C4-2B (cell line): Measurements from ENCODE around the gene FAM76A.
A peak's percentile ranks its signal among the peaks of the same experiment; 100 is the strongest.

Source experiments
- H3K27ac ChIP-seq: fragments of 450-650 bp; 2 replicates; pipeline ENCODE4 v1.5.1; 2017
- ZFX ChIP-seq: fragments of 450-650 bp; IDR thresholded peaks from 2 replicates; pipeline ENCODE4 v1.6.1; 2017
- TF ChIP-seq, protein P1 (sequence below): fragments of 450-650 bp; conservative IDR thresholded peaks from 2 replicates; pipeline ENCODE4 v1.5.1; 2017; ENCODE audit warnings: mild to moderate bottlenecking

Gene FAM76A

DNA sequence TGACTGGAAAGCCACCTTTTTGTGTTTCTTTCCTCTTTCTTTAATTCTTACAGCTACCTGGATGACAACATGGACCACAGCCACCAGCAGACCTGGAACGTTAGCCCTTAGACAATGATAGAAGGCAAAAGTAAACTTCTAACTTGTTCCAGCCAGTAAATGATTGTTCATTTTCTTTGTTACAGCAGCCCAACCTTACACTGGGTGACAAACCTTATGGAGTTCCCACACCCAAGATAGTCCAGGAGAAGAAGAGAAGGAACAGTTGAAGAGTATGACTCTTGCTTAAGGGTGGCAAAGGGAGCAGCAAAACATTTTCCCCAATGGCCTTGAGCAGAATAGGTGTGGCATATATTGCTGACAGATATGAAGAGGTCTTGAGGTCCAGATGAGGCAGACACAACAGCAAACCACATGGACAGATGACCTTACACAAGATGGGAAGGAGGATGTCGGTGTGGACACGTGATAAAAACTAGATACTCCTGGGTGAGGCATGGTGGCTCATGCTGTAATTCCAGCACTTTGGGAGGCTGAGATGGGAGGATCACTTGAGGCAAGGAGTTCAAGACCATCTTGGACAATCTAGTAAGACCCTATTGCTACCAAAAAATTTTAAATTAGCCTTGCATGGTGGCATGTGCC, 11.8 kb upstream of the FAM76A start:
- no peak overlapping the region for H3K27ac ChIP-seq
- TF ChIP-seq ZFX, result no peak
- TF ChIP-seq, protein P1, sequence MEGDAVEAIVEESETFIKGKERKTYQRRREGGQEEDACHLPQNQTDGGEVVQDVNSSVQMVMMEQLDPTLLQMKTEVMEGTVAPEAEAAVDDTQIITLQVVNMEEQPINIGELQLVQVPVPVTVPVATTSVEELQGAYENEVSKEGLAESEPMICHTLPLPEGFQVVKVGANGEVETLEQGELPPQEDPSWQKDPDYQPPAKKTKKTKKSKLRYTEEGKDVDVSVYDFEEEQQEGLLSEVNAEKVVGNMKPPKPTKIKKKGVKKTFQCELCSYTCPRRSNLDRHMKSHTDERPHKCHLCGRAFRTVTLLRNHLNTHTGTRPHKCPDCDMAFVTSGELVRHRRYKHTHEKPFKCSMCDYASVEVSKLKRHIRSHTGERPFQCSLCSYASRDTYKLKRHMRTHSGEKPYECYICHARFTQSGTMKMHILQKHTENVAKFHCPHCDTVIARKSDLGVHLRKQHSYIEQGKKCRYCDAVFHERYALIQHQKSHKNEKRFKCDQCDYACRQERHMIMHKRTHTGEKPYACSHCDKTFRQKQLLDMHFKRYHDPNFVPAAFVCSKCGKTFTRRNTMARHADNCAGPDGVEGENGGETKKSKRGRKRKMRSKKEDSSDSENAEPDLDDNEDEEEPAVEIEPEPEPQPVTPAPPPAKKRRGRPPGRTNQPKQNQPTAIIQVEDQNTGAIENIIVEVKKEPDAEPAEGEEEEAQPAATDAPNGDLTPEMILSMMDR, result no peak

DNA sequence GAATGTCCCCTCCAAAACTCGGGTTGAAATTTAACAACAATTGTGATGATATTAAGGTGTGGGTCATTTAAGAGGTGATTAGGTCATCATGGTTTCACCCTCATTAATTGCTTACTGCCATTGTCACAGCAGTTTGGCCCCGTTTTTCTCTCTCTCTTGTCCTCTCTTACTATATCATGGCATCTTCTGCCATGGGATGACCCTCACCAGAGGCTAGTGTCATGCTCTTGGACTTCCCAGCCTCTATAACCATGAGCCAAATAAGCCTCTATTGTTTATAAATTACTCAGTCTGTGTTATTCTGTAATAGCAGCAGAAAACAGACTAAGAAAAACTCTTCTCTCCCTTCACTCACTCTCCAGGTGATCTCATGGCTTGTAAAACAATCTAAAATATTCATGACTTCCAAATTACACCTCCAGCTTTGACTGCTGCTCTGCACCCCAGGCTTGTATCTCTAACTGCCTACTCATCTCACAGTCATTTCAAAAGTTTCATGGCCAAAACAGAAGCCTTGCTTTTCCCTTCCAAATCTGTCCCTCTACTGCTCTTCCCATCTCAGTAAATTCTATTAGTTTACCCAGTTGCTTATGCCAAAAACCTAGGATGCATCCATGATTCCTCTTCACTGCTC, 9.4 kb upstream of the FAM76A start:
- no peak for TF ChIP-seq ZFX
- TF ChIP-seq, protein P1, result no peak

DNA sequence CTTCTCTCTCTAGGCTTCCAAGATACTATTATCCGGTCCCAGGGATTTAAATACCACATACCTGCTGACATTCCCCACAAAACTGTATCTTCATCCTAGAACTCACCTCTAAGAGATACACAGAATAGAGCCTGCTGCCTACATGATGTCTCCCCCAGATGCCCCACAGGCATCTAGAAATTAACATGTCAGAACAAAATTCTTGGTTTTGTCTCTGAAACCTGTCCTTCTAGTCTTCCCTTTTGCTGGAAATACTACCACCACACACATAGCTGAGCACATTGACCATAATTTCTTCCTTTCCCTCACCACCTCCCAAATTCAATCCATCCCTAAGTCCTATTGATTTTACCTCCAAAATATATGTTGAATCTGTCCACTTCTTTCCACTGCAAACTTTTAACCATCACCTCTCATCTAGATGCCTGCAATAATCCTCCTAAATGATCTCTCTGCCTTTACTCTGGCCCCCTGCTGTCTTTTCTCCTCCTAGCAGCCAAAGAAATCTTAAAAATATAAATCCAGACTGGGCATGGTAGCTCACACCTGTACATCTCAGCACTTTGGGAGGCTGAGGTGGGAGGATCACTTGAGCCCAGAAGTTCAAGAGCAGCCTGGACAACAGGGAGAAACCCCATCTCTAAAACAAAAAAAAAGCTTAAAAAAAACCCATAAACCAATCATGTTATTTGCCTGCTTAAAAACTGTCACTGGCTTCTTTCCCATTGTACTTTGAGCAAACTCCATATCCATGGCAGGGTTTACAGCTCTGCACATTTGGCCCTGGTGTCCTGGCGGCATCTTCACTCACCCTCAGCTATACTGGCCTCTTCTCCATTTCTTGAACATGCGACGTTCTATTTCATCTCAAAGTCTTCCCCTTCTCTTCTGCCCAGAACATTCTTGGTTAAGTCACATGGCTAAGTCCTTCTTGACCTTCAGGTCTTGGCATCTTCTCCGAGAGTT, 6.2 kb upstream of the FAM76A start:
- no peak overlapping the region for H3K27ac ChIP-seq
- TF ChIP-seq, protein P1, result peak; percentile 30
- no peak for TF ChIP-seq ZFX

More for the DNA sequence above, 9.4 kb upstream of the FAM76A start:
- H3K27ac ChIP-seq, result no peak overlapping the region

DNA sequence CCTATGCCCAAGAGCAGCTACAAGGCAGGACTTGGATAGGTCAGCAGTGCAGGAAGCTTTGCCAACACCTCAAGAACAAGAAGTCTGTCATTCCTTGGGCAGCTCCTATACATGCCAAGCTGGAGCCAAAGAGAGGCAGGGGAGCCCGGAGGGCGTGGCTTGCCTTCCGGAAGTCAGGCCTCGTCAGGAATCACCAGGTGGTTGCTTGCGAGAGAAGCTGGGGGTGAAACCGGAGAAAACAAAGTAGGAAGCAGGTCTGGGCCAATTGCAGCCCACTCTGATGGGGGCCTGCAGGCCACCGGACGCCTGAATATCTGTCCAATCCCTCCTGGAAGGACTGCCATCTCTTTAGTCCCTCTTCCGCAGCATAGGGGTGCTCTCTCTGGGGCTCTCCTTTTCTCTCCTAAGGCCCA, 794 bp upstream of the FAM76A start:
- H3K27ac ChIP-seq, result peak overlapping the region; percentile 85
- no peak for TF ChIP-seq ZFX
- TF ChIP-seq, protein P1, result no peak

DNA sequence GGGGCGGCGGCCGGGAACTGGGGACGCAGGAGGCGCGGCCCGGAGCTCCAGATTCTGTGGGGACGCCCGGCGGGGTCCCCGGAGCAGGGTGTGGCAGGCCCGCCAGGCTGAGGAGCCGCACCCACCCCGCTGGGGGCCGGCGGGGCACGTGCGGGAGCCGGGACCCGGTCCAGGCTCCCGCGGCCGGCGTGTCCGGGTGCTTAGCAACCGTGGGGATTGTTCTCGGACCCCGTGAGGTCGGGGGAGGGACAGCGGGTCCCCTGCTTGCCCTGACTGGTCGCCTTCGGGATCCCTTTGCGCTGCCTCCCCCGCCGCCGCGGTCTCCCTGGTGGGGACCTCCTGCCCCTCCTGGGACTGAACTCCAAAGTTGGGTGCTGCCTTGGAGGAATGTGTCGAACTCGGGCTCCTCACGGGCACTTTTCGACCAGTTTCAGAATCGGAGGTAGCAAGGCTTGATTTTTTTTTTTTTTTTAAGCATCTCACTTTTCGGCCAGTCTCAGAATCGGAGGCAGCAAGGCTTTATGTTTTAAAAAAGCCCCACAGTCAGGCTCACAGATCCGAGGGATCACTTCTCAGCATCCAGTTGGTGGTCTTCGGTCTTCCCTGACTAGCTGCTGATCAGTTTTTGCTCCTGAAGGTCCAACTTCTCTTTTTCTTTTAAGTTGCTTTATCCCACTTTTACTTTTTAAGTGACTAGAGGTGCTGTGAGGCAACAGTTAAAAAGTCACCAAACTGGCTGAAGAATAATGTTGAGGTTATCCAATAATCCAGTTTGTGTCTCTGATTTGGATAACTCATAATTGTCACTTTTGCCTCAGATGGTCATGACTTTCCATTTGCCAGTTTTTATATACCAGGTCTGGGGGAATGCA, 648 bp downstream of the FAM76A start:
- H3K27ac ChIP-seq, result peak overlapping the region; percentile 85
- TF ChIP-seq, protein P1, result no peak
- TF ChIP-seq ZFX, result peak; percentile 50; the same call in 1 of the 2 replicates

DNA sequence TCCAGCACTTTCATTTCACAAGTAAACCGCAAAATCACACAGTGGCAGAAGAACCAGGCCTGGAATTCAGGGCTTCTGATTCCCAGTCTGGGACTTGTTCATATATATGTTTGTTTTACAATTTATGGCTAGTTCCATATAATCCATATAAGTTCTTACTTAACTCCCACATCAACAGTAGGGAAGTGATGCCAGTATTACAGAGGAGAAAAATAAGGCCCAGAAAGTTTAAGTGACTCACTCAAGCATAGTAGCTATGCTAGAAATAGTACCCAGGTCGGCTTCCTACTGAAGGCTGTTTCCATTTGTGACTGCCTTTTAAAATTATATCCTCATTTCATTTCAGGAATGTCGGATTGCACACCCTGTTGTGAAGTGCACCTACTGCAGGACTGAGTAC, 1.4 kb downstream of the FAM76A start:
- H3K27ac ChIP-seq, result no peak overlapping the region

More for the DNA sequence above, 1.4 kb downstream of the FAM76A start:
- TF ChIP-seq ZFX, result no peak
- TF ChIP-seq, protein P1, result no peak
